ENCODE data around the gene CNOT10. TPM values are rescaled to one million over a fixed set of nuclear protein-coding genes. Genes with fewer than 3 reads are reported as not detected.

CNOT10 gene
- polyA plus RNA-seq, 3 donors = 43.2 to 53.6 (median 48.3) TPM

GRCh38 chr3:32816439-32817256, 131.7 kb downstream of the CNOT10 start:
- DNase-seq = peak; percentile 61

DNA sequence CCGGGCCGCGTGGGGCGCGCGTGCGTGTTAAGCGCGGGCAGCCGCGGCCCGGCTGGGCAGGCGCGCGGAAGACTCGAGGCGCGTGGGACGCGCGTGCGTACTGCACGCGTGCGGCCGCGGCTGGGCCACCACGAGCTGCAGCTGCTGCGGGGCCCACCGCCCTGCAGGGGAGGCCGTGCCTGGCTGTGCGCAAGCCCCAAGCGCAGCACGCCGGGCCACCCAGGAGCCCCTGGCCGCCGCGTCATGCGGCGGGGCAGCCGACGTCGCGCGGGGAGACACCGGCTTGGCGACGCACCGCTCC, 132.2 kb downstream of the CNOT10 start:
- DNase-seq = peak; percentile 30

GRCh38 chr3:32817558-32818228, 132.7 kb downstream of the CNOT10 start, which contains the start of gene TRIM71:
TRIM71 (plus strand) TSS chr3:32817997; CDS start chr3:32818081, 84 bp downstream.
- DNase-seq = peak; percentile 19

DNA sequence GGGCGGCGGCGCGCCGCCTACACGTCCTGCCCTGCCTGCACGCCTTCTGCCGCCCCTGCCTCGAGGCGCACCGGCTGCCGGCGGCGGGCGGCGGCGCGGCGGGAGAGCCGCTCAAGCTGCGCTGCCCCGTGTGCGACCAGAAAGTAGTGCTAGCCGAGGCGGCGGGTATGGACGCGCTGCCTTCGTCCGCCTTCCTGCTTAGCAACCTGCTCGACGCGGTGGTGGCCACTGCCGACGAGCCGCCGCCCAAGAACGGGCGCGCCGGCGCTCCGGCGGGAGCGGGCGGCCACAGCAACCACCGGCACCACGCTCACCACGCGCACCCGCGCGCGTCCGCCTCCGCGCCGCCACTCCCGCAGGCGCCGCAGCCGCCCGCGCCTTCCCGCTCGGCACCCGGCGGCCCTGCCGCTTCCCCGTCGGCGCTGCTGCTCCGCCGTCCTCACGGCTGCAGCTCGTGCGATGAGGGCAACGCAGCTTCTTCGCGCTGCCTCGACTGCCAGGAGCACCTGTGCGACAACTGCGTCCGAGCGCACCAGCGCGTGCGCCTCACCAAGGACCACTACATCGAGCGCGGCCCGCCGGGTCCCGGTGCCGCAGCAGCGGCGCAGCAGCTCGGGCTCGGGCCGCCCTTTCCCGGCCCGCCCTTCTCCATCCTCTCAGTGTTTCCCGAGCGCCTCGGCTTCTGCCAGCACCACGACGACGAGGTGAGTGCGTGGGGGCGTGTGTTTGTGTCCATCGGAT, 133.4 kb downstream of the CNOT10 start:
- no peak for DNase-seq

DNA sequence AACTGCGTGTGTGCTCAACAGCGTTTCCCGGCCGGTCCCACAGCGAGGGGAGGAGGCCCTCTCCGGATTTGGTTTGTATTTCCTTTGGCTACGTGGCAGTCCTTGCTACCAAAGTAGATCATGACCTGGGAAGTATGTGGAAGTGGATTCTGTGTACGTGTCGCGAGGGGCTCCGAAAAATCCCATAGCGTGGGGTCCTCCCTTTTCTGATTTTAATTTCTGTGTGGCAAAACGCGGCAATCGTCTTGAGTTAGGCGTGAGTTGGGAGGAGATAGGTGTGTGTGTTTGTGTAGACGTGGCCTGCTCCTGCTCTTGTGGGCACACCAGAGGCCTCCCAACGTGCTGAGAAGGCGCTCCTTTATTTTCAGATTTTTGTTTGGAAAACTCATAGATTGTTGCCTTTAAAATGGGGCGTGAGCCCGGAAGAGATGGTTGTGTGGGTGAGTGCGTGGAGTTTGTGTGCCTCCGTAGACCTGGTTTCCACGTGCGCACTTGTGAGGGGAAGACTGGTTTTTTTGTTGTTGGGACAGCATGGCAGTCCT, 134.1 kb downstream of the CNOT10 start:
- no peak for DNase-seq

DNA sequence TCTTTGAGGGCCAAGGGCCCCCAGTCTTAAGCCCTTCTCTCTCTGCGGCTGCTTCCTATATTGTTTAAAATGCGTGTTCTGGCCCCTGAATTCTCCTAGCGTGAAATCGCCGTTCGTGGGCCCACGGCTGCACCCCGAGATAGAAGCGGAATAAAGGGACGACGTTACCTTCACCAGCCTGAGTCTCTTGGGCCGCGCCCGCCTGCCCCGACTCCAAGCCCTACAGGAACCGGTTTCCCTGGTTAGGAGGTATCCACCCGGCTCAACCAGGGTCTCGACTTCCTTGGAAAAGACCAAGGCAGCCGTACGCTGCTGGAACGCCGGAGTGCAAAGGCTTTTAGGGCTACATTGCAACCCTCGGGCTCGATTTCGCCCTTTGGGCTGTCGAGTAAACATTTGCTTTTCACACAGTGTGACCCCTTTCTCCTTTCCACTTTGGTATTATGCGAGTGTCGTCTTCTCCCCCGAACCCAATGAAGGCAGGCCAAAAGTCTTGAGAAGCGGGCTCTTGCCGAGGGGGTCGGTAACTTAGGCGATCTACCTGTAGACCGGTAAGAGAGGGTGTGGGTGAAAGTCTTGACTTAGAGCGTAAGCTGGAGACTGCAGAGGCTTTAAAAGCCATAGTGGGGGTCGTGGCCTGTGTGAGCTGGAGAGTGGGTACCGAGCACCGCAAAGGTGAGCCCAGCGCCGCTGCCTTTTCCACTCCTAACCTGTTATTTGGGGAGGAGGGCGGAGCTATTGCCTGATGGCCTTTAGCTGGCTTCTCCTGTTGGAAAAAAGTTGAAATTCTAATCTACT, 134.8 kb downstream of the CNOT10 start:
- peak; percentile 20 for DNase-seq

DNA sequence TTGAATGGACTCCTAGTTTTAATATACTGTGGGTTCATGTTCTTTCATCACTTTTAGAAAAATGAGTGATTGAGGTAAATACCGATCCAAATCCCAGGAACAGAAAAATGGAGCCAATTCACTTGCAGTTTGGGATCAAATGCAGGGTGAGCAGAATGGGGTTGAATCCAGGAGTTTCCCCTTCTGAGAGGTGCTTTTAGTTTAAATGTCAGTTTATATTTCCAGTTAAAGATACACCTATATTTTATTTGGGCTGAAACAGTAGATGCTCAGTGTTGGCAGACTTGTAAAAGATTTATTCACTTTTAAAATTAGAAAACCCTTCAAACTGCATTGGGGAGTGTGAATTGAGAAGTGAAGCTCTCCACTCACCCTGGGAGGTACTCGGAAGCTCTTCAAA, 135.4 kb downstream of the CNOT10 start:
- DNase-seq = no peak

DNA sequence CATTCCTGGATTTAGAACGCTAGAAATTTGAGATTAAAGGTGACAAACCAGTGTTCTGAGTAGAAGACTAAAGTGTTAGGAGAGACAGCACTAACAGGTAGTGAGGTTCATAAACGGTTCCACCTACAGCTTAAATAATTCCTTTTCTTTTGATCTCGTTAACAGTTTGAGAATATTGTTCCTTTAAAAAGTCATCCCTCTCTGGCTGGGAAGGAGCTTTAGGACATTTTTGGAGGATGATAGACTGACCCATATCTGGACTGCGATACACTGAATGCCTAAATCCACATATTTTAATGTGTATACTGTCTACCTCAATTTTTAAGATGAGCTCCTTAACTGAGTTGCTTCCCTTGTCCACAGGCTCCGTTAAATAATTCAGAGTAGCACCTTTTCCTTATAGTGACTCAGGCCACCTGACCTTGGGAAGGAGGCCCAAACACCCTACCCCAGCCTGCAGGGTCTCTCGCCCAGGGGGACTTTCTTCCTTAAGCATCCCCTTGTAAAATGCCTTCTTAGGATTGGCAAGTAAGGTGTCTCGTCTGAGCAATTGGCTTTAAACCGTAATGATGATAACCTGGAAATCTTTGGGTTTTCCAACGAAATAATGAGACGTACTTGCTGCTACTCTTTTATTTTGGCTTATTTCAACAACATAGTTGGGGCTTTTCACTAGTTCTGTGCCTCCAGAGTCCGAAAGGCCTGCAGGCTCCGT, 136.1 kb downstream of the CNOT10 start:
- no peak for DNase-seq

- no peak for DNase-seq
Observed at GRCh38 chr3:32821686-32822296, 136.8 kb downstream of the CNOT10 start.

DNA sequence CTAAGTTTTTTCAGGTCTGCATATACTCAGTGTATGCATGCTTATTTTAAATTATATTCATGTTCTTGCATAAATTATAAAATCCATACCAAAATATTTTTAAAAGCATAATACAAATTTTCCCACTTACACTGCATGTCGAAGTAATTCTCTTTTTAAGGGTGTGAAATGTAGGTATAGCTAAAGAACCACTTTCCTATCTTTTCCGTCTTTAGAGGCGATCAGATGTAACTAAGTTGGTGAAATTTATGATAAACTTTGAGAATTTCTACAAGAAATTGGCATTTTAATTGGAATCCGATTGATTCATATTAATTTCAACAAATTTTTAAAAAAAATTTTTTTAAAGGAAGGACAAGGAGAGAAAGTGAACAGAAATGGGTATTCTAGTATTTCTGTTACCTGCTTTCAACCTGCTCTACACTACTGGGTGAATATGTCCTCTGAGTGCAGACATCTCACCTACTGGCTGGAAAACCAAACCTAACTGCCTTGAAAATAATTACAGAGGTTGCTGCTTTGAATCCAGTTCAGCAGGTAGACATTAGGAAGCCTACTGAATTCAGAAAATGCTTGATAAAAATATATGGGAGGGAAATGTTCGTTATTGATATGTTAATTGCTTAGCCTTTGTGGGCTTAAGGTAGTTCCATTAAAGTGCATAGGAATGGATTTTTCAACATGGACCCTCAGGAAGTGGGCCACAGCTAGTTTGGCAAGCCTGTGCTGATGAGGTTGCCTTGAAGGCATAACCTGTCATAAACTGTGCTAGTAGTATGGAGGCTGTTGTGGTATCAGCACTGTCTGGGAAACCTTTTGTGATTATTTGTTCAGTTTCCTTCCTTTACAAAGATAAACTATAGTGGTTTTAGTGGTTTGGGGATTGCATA, 137.9 kb downstream of the CNOT10 start:
- DNase-seq = no peak

Other genes starting within 250 kb of the CNOT10 start
- gene CMTM6, start 182.3 kb upstream of the CNOT10 start, polyA plus RNA-seq (ENCODE audit: insufficient read length in 3 of 3) = 10 to 100 TPM; 65.1 to 67.1 (median 67.1) TPM
- 10 to 100 TPM; 34.5 to 36.4 (median 35.9) TPM for gene DYNC1LI1, start 114.3 kb upstream of the CNOT10 start, polyA plus RNA-seq (ENCODE audit: insufficient read length in 3 of 3)
- 1 to 10 TPM; 6.6 to 9.4 (median 8.9) TPM for gene TRIM71, start 132.8 kb downstream of the CNOT10 start, polyA plus RNA-seq (ENCODE audit: insufficient read length in 3 of 3)